Left lung (tissue), 10 donors: Measurements from ENCODE around the gene FOXR1. TPM values are rescaled to one million over a fixed set of nuclear protein-coding genes. Genes with fewer than 3 reads are reported as not detected.

Experiments used
- ATAC-seq: fragments of 200-7000 bp; cut with Tn5 transposase; one replicate; pipeline ENCODE4 v1.9.1; 2020; ENCODE audit warnings: moderate library complexity
- DNase-seq, 4 donors: peaks; one replicate each; pipeline ENCODE4 v3.0.0-alpha.2; 2013 to 2020
- H3K27ac ChIP-seq, 2 donors: fragments of 200-600 bp; sonication (generic) in 1 of 2; one replicate each; pipeline versions ENCODE4 v1.5.0 to v1.8.0; 2020 to 2021
- H3K27me3 ChIP-seq, 2 donors: fragments of 200-600 bp; sonication (generic) in 1 of 2; one replicate each; pipeline versions ENCODE4 v1.5.0 to v1.8.0; 2020 to 2021
- H3K36me3 ChIP-seq, 2 donors: fragments of 200-600 bp; sonication (generic) in 1 of 2; one replicate each; pipeline versions ENCODE4 v1.5.0 to v1.8.0; 2020 to 2021
- H3K4me1 ChIP-seq, 2 donors: fragments of 200-600 bp; one replicate each; pipeline ENCODE4 v1.8.0; 2021
- H3K4me3 ChIP-seq, 2 donors: fragments of 200-600 bp; sonication (generic) in 1 of 2; one replicate each; pipeline versions ENCODE4 v1.5.0 to v1.8.0; 2020 to 2021; ENCODE audit warnings: mild to moderate bottlenecking in 1 of 2
- H3K9me3 ChIP-seq, 2 donors: fragments of 200-600 bp; sonication (generic) in 1 of 2; one replicate each; pipeline versions ENCODE4 v1.5.0 to v1.8.0; 2020 to 2021
- intact Hi-C, 2 donors: fragments of 100-400 bp; cut with DNase I; formaldehyde crosslinking; loops; one replicate each; pipeline versions ENCODE4 v1.11.2 to v1.14.2; 2022
- polyA plus RNA-seq, 6 donors: library from polyadenylated mRNA; unstranded; fragments of 120-200 nt; gene quantifications; one replicate each; pipeline ENCODE4 v1.2.1, GENCODE V29; 2013; ENCODE audit not compliant: insufficient read length in 6 of 6
- total RNA-seq, 2 donors: library from RNA; stranded (reverse); fragmentation: NEBNext Ultra II Directional; extraction: Animal tissue kit (Norgen Biotek cat#: 25700); gene quantifications; one replicate each; pipeline ENCODE4 v1.2.1, GENCODE V29; 2021
- TF ChIP-seq, protein P1 (sequence below), 2 donors: fragments of 200-600 bp; sonication (generic) in 1 of 2; IDR thresholded peaks; one replicate each; pipeline versions ENCODE4 v1.5.0 to v1.8.0; 2021; ENCODE audit warnings: antibody characterized with exemption in 2 of 2
- donor health status: DM: no; HTN: yes; CAD: no.
- donor health status: DM: no; HTN: no; CAD: no.

Gene FOXR1
- total and polyA plus RNA-seq, 8 donors = not detected

DNA sequence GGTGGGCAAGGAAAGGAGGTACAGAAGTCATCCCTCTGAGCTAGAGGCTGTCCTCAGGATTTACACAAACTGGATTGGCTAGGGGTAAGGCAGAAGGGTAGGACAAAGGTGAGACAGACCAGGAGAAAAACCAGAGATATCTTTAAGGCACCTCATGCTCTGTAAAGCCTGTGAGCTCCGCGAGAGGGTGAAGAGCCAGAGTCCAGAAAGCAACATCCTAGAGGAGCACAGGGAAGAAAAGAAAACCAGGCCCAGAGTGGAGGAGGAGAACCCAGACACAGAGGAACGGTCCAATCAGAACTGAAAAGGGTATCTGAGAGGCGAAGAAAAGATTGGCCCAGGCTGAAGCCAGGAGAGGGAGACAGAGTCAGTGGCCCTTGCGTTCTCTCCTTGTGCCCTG is 54.0 kb downstream of the FOXR1 start:
- H3K4me3 ChIP-seq = no peak overlapping the region
- peak overlapping the region in 1 of 2 donors; percentile 46 for H3K27ac ChIP-seq
- intact Hi-C loops = no loop called here
- H3K27me3 ChIP-seq = no peaks in the 10 kb centered on the region
- TF ChIP-seq, protein P1, sequence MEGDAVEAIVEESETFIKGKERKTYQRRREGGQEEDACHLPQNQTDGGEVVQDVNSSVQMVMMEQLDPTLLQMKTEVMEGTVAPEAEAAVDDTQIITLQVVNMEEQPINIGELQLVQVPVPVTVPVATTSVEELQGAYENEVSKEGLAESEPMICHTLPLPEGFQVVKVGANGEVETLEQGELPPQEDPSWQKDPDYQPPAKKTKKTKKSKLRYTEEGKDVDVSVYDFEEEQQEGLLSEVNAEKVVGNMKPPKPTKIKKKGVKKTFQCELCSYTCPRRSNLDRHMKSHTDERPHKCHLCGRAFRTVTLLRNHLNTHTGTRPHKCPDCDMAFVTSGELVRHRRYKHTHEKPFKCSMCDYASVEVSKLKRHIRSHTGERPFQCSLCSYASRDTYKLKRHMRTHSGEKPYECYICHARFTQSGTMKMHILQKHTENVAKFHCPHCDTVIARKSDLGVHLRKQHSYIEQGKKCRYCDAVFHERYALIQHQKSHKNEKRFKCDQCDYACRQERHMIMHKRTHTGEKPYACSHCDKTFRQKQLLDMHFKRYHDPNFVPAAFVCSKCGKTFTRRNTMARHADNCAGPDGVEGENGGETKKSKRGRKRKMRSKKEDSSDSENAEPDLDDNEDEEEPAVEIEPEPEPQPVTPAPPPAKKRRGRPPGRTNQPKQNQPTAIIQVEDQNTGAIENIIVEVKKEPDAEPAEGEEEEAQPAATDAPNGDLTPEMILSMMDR (IDR thresholded peaks at IDR 0.05) = no peak
- H3K9me3 ChIP-seq = no peaks in the 10 kb centered on the region
- ATAC-seq (no peak), DNase-seq (no peak)
- peaks cover 15 to 51% of the 10 kb centered on the region in 2 donors for H3K4me1 ChIP-seq
- peaks cover 0 to 59% of the 10 kb centered on the region in 2 donors for H3K36me3 ChIP-seq

DNA sequence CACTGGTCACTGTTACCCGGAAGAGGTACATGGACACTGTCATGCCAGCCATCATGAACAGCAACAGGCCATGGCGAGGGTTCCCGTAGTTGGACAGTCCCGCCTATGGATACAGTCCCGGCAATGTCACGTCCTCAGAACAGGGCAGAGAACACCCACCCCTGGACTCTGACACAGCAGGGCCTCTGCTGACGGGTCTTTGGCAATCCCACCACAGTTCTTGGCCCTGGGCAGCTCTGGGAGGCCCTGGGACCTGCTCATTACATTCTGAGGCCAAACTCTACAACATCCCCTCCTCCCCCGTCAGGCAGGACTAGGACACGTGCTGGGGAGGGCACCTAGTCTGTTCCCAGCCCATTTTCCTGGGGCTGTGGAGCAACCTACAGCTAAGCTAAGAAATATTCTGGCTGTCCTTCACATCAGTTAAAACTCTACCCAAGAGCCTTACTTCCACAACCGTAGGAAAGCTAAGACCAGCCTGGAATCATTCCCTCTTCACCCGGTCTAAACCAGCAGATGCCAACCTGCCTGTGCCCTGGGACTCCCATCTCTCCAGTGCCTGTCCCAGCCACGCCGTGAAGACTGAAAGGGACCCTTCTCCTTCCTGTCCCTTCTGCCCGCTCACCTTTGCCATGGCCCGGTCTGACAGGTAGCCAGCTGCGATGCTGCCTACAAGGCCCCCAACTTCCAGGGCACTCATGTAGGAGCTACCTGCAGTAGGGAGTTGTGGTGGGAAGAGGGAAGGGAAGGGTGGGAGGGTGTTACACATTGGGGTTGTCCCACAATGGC is 54.6 kb downstream of the FOXR1 start:
- peak overlapping the region in 1 of 2 donors; percentile 46 for H3K27ac ChIP-seq
- no peak for ATAC-seq
- no peak for DNase-seq
- intact Hi-C loops = no loop called here
- H3K4me3 ChIP-seq = no peak overlapping the region
- peaks cover 15 to 49% of the 10 kb centered on the region in 2 donors for H3K4me1 ChIP-seq
- H3K27me3 ChIP-seq = no peaks in the 10 kb centered on the region
- TF ChIP-seq, protein P1 (IDR thresholded peaks at IDR 0.05) = no peak
- peaks cover 0 to 59% of the 10 kb centered on the region in 2 donors for H3K36me3 ChIP-seq
- no peaks in the 10 kb centered on the region for H3K9me3 ChIP-seq

DNA sequence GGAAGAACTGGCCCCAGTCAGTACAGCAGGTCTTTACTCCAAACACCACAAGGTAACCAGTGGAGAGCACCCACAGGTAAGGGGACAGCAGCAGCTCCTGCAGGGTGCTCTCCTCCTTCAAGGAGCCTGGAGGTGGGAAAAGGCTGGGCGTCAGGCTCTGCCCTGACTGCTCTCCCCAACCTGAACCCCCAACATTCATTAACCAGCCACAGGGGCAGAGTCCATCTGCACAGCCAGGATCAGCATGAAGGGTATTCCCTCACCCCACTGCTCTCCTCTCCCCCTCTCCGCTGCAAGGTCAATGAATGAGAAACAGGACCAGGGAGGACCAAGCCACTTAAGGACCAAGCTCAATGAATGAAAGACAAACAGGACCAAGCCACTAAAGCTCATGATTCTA is 55.4 kb downstream of the FOXR1 start:
- H3K36me3 ChIP-seq = peaks cover 0 to 52% of the 10 kb centered on the region in 2 donors
- no peak for ATAC-seq

DNA sequence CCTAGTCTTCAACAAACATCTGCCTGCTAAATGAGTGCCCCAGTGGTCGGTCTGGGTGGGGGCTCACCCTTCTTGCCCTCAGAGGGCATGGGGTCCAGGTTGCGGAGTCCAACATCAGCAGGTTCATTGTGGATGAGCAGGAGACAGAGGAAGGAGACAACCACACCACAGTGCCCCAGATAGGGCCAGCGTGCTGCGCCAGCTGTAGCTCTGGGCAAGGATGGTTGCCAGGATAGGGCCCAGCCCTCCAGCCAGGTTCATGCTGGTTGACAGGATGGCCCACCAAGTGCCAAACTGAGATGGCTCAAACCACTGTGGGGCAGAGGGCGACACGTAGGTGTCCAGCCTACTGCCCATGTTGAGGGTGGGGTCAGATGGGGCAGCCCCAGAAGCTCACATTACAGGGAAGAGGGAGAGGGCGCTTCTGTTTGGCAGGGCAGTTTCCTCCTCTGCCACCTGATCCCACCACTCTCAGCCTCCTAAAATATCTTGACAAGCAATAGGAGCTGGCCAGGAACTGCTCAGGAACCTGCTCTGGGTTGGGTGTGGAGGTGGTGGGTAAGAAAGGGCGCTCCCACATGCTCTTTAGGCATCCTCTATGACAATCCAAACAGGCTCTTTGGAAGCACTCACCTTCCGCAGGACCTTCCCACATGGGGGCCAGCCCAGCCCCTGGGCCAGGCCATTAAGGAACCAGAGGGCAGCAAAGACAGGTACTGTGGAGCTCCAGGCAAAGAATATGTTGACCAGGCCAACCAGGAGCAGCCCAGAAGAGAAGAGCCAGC is 56.2 kb downstream of the FOXR1 start:
- intact Hi-C loops = no loop called here
- Histone ChIP-seq H3K27ac (no peak overlapping the region), H3K36me3 (peaks cover 0 to 44% of the 10 kb centered on the region in 2 donors), H3K4me1 (peaks cover 15 to 39% of the 10 kb centered on the region in 2 donors), H3K27me3 (no peaks in the 10 kb centered on the region), H3K4me3 (no peak overlapping the region), H3K9me3 (no peaks in the 10 kb centered on the region)
- ATAC-seq (no peak), DNase-seq (no peak)
- TF ChIP-seq, protein P1 (IDR thresholded peaks at IDR 0.05) = no peak

More for the DNA sequence above, 55.4 kb downstream of the FOXR1 start:
- no peaks in the 10 kb centered on the region for H3K27me3 ChIP-seq
- TF ChIP-seq, protein P1 (IDR thresholded peaks at IDR 0.05) = no peak
- no peak overlapping the region for H3K4me3 ChIP-seq
- no peak overlapping the region for H3K27ac ChIP-seq
- no peaks in the 10 kb centered on the region for H3K9me3 ChIP-seq
- no peak for DNase-seq
- peaks cover 15 to 42% of the 10 kb centered on the region in 2 donors for H3K4me1 ChIP-seq
- intact Hi-C loops = no loop called here
